NCI-H1105 treated with DMSO at 0.1 percent for 48 hours (cell line): ENCODE measurements around the gene SPATA46.
"Not testable (repeated sequence)": the region's sequence is repeated elsewhere in the genome, so short reads cannot be mapped to it uniquely, and the experiment has no call there.

Source experiments
- DNase-seq: peaks from one replicate; lab custom pipeline; 2025; lab: John Stamatoyannopoulos, UW

SPATA46 gene

GRCh38 chr1:162376691-162377090 is at the start of gene SPATA46:
Gene SPATA46 (minus strand): TSS chr1:162376854. CDS start chr1:162376790, 64 bp downstream.
- no peak for DNase-seq

DNA sequence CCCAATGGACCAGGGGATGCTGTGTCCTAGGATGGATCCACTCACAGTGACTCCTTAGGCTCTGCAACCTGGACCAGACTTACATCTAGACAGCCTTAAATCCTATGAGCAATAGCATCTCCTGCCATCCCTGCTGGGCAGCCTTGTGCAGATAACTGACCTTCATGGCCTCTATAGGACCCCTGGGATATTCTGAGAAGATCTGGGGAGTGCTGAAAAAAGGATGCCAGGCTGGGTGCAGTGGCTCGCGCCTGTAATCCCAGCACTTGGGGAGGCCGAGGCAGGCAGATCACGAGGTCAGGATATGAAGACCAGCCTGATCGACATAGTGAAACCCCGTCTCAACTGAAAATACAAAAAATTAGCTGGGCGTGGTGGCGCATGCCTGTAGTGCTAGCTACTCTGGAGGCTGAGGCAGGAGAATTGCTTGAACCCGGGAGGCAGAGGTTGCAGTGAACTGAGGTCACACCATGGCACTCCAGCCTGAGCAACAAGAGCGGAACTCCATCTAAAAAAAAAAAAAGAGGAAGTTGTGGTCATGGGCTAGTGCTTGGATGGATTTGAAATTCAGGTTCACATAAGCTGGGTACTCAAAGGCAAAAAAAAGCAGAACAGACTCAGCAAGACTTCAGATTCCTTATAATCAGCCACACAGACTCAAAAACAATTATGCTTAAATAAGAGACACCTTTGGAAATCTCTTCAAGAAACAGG is 46.2 kb upstream of the SPATA46 start:
- DNase-seq = no peak

DNA sequence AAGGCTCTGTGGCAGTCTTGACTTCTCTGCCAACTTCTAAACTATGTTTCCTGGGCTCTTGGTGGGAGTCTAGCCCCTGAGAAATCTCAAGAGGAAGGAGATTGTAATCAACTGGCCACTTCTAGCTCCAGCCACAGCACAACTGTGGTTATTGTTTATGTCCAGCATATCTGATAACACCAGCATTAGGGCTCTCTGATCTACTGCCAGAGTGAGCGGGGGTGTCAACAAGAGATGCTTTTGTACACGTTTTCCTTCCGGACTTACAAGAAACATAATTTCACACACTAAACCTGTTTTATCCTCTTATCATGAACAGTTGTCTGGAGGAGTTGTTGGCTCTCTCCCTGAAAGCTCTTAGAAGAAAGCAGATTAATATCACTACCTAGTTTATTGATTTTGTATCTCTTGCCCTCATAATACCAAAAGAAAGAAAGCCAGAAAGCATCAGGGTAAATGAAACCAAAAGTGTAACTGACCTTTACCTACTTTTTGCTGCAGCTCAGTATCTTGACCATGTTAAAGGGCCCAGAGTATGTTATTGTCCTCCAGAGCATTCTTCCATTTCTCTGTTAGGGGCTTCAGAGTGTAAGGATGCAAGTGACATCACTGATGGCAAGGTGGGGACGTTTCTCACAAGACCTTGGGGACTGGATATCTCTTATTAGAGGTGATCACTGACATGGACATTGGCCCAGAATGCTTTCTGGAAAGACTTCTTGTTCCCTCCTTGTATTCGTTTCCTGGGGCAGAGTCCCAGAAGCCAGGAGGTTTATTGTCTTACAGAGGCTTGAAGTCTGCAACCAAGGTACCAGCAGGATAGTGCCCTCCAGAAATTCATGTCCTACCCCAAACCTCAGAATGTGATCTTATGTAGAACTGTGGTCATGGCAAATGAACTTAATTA is 44.9 kb upstream of the SPATA46 start:
- DNase-seq = no peak

- no peak for DNase-seq
These were observed 43.5 kb upstream of the SPATA46 start for GRCh38 chr1:162420120-162420519.

DNA sequence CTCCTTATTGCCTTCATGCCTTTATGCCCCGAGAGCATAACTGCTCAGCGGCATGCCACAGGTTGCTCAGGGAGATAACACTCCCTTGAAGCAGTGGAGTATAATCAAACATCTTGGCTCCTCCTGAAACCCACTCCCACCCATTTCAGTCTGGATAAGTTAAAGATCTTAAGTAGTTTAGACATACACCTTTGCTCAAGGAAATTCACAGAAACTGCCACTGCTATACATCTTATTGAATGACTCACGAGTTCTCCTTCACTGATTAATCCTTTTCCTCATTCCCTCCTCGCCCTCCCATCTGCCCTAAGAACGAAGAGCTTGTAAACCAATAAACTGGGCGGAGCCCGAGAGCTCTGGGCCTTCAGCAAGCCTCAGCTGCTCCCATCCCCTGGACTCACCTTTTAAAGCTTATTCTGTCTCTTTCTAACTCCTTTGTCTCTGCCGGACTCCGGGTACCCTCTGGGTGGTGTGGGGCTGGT is 42.8 kb upstream of the SPATA46 start:
- DNase-seq = not testable (repeated sequence)

DNA sequence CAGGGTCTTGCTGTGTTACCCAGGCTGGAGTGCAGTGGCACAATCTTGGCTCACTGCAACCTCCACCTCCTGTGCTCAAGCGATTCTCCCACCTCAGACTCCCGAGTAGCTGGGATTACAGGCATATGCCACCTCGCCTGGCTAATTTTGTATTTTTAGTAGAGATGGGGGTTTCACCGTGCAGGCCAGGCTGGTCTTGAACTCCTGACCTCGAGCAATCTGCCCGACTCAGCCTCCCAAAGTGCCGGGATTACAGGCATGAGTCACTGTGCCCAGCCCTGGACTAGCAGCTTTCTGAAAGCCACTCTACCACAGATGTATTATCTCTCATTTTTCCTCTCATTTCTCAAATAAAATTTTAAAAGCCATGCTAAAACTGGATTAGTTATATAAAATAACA is 41.9 kb upstream of the SPATA46 start:
- DNase-seq = not testable (repeated sequence)

DNA sequence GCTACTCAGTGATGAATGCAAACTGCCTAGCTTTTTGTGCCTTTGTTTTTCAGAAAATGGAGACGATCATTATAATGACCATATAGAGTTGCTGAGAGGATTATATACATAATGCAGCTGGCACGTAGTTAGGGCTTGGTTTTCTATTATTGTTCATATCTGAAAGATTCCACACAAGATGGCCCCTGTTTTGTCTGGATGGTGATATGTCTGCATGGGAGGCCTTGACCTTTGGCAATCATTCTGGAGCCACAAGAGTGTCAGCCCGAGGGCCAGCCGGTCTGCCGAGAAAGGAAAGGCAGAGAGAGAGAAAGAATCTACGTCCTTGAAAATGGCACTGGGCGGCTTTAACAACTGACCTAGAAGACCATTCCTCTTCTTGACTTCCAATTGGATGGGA is 41.0 kb upstream of the SPATA46 start:
- DNase-seq = no peak

- no peak for DNase-seq
These were observed 40.3 kb upstream of the SPATA46 start for GRCh38 chr1:162416909-162417308.

DNA sequence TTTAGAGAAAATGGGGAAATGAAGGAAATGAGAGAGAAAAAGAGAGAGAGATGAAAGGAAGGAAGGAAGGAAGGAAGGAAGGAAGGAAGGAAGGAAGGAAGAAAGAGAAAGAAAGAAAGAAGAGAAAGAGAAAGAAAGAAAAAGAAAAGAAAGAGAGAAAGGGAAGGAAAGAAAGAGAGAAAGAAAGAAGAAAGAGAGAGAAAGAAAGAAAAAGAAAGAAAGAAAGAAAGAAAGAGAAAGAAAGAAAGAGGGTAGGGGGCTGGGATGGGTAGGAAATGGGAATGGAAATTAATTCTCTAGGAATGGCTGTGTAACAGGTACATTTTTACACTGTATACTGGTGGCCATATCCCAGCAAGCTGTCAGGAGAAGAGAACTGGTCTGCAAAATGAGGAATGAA is 39.6 kb upstream of the SPATA46 start:
- no peak for DNase-seq

DNA sequence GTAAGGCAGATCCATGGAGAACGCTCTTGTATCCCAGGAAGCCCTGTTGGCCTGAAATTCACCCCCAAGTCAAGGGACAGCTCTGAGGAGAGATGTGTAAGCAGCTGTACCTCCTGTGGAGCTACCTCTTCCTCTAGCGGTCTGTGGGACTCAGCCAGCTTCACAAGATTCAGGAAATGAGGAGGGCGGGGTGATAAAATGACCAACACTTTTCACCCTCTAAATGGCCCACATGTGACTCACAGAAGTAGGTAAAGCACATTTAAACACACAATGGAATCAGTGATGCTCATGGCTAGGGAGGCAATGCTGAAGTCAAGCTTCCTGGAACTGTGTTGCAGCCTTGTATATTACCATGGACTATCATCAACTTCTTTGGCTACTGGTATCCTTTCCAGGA is 35.3 kb upstream of the SPATA46 start, which contains the start of gene SH2D1B:
Gene SH2D1B (minus strand): TSS at position 135 of the 400 bp plus-strand sequence. CDS start 120 bp downstream, at position 15.
- no peak for DNase-seq

GRCh38 chr1:162407539-162407938 is 30.9 kb upstream of the SPATA46 start:
- no peak for DNase-seq

DNA sequence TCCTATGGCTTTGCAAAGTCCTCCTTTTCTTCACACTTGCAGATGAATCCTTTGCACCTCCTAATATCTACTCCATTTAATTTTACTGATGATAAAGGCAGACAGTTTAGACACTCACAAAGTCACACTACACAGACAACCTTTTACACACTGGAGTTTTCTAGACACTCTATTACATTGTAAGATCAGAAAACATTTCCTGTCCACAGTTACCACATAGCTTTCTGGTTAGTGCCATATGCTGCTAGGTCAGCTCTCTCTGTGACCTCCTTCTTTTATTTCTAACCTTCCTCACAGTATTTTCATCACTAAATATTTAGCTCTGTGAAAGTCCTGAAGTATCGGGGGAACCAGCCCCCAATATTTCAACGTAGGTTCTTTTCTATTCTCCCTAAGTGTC is 30.2 kb upstream of the SPATA46 start:
- DNase-seq = no peak

GRCh38 chr1:162405800-162406199 is 29.1 kb upstream of the SPATA46 start:
- no peak for DNase-seq

DNA sequence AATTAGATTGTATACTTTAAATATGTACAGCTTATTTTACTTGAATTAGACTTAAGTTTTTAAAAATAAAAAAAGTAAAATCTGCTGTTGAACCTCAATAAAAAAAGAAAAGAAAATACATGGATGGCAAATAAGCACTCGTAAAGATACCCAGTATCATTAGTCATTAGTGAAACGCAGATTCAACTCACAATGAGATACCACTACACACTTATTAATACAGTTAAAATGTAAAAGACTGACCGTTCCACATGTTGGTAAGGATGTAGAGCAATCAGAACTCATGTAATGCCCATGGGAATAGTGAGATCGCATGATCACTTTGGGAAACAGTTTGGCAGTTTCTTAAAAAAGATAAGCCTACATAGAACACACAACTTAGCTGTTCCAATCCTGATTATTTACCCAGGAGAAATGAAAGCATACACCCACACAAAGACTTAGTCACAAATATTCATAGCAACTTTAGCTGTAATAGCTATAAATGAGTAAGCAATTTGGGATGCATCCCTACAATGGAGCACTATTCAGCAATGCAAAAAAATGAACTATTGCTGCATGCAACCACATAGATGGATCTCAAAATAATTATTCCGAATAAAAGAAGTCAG is 28.0 kb upstream of the SPATA46 start:
- no peak for DNase-seq

DNA sequence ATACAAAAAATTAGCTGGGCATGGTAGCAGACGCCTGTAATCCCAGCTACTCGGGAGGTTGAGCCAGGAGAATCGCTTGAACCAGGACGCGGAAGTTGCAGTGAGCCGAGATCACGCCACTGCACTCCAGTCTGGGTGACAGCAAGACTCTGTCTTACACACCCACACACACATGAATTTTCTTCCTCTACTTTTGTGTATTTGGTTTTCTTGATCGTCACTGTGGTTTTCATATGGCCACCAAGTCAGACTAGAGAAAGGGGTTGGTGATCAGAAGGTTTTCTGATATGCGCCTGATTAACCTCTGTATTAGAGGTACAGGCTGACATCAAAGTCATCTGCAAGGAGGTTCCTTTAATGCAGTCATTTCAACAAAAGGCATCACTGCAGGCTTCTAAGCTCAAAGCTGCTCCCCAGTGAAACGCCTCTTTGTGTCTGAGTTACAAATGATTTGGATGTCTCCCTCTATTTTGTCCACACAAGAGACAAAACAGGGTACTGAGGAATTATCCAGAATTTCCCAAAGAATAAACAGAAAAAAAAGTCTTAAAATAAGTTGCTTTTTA is 24.2 kb upstream of the SPATA46 start:
- no peak for DNase-seq

DNA sequence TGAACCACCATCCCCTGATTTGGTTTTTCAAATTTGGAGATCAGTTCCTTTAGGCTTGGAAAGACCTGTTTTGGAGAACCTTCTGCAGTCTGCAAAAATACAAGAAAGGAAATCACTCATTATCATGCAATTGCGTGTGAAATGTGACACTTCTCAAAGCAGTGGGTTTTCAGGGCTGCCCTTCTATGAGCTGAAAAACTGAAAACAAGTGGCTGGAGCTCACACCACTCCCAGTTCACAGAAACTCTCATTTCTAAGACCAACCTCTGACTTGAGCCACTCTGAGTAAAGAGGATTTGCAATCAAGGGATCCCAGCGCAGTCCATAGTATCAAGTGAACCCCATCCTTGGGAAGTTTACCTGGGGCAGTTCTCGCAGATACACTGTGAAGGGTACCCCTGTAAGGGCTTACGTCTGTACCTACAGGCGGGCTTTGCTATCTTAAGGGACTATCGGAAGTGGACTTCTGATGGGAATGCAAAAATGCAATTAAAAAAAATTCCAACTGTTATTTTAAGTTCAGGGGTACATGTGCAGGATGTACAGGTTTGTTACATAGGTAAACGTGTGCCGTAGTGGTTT is 22.4 kb upstream of the SPATA46 start:
- no peak for DNase-seq

GRCh38 chr1:162397943-162398560 is 21.4 kb upstream of the SPATA46 start:
- DNase-seq = no peak

- DNase-seq = no peak
These were observed 20.4 kb upstream of the SPATA46 start for GRCh38 chr1:162397039-162397448.

DNA sequence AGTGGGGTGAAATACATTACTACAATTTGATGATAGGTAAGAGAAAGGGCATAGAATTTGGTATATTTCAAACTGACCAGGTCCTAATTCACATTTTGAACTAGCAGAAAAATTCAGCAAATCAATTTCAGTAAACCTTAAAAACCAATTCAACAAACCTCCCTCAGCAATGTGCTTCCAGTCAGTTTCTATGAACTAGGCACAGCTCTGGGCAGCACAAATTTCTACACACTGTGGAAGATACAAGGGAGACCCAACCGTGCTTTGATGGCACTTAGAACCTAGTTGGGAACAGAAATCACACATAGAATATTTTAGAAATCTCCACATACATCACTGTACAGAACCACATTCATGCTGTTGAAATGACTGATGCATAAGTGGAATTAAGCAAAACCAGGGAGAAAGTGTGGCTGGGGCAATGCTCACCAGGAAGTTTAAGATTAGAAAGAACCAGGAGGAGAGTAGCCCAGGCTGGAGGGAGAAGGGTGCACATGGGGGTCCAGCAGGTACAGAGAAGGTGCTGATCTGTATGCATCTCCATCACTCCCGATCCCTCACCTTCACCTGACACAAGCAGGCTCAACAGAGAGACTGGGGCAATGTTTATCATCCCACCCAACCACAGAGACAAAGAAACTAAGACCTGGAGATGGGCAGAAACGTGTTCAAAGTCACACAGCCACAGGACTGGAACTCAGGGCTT is 19.7 kb upstream of the SPATA46 start:
- no peak for DNase-seq

GRCh38 chr1:162391790-162392563 is 15.3 kb upstream of the SPATA46 start:
- DNase-seq = peak; percentile 53
